Trophoblast cell (in vitro differentiated cells and primary cell): ENCODE data around the gene FUOM.

Experiments used
- DNase-seq, 2 donors: peaks; one replicate each; pipeline ENCODE4 v3.0.0-alpha.2; 2016
- H2AFZ ChIP-seq: 2 replicates; pipeline ENCODE4 v1.6.1; 2013; ENCODE audit warnings: low read length, moderate library complexity, mild to moderate bottlenecking; ENCODE audit not compliant: insufficient read depth, poor library complexity
- H2AK5ac ChIP-seq: 2 replicates; pipeline ENCODE4 v1.6.1; 2013; ENCODE audit warnings: mild to moderate bottlenecking, low read length
- H2BK120ac ChIP-seq: 2 replicates; pipeline ENCODE4 v1.6.1; 2013; ENCODE audit warnings: low read length, mild to moderate bottlenecking, moderate library complexity; ENCODE audit not compliant: insufficient read depth, poor library complexity
- H2BK12ac ChIP-seq: 2 replicates; pipeline ENCODE4 v1.6.1; 2013; ENCODE audit warnings: mild to moderate bottlenecking, low read length, moderate library complexity
- H2BK5ac ChIP-seq: 2 replicates; pipeline ENCODE4 v1.6.1; 2013; ENCODE audit warnings: low read length, low read depth, moderate library complexity, mild to moderate bottlenecking; ENCODE audit not compliant: poor library complexity
- H3K14ac ChIP-seq: 2 replicates; pipeline ENCODE4 v1.6.1; 2013; ENCODE audit warnings: mild to moderate bottlenecking, low read length
- H3K18ac ChIP-seq: 2 replicates; pipeline ENCODE4 v1.6.1; 2013; ENCODE audit warnings: mild to moderate bottlenecking, low read length
- H3K23ac ChIP-seq: 2 replicates; pipeline ENCODE4 v1.6.1; 2013; ENCODE audit warnings: low read length
- H3K27ac ChIP-seq: 2 replicates; pipeline ENCODE4 v1.5.1; 2013; ENCODE audit warnings: low read depth, mild to moderate bottlenecking, inconsistent platforms, low read length, moderate library complexity
- H3K27me3 ChIP-seq: 2 replicates; pipeline ENCODE4 v1.6.1; 2013; ENCODE audit warnings: inconsistent platforms, mild to moderate bottlenecking, low read length, moderate library complexity; ENCODE audit not compliant: insufficient read depth
- H3K36me3 ChIP-seq, 2 experiments: 1 replicate in 1 of 2; 2 replicates in 1 of 2; pipeline ENCODE4 v1.6.1; 2013; ENCODE audit warnings: low read length in 2 of 2, mild to moderate bottlenecking in 2 of 2, moderate library complexity in 1 of 2; ENCODE audit not compliant: insufficient read depth in 2 of 2, control insufficient read depth in 1 of 2
- H3K4ac ChIP-seq: 2 replicates; pipeline ENCODE4 v1.6.1; 2013; ENCODE audit warnings: low read depth, mild to moderate bottlenecking, low read length, moderate library complexity
- H3K4me1 ChIP-seq, 2 experiments: 1 replicate in 1 of 2; 2 replicates in 1 of 2; pipeline ENCODE4 v1.6.1; 2013; ENCODE audit warnings: low read length in 2 of 2, mild to moderate bottlenecking in 2 of 2, moderate library complexity in 1 of 2; ENCODE audit not compliant: insufficient read depth in 2 of 2, control insufficient read depth in 1 of 2
- H3K4me2 ChIP-seq: 2 replicates; pipeline ENCODE4 v1.6.1; 2013; ENCODE audit warnings: inconsistent platforms, mild to moderate bottlenecking, low read length, moderate library complexity
- H3K4me3 ChIP-seq: 2 replicates; pipeline ENCODE4 v1.5.1; 2013; ENCODE audit warnings: mild to moderate bottlenecking, low read depth, low read length, inconsistent platforms
- H3K79me1 ChIP-seq: one replicate; pipeline ENCODE4 v1.6.1; 2013; ENCODE audit warnings: low read length
- H3K79me2 ChIP-seq: 2 replicates; pipeline ENCODE4 v1.6.1; 2013; ENCODE audit warnings: low read length, mild to moderate bottlenecking; ENCODE audit not compliant: control insufficient read depth, insufficient read depth, poor library complexity
- H3K9ac ChIP-seq: 2 replicates; pipeline ENCODE4 v1.6.1; 2013; ENCODE audit warnings: mild to moderate bottlenecking, low read length
- H3K9me3 ChIP-seq: 2 replicates; pipeline ENCODE4 v1.6.1; 2013; ENCODE audit warnings: low read depth, mild to moderate bottlenecking, control low read depth, inconsistent platforms, low read length; ENCODE audit not compliant: insufficient read depth
- H4K12ac ChIP-seq: 2 replicates; pipeline ENCODE4 v1.6.1; 2013; ENCODE audit warnings: low read depth, mild to moderate bottlenecking, low read length, moderate library complexity
- H4K8ac ChIP-seq: 2 replicates; pipeline ENCODE4 v1.6.1; 2013; ENCODE audit warnings: low read depth, mild to moderate bottlenecking, low read length, moderate library complexity
- H4K91ac ChIP-seq: one replicate; pipeline ENCODE4 v1.6.1; 2013; ENCODE audit warnings: low read depth, mild to moderate bottlenecking, low read length, moderate library complexity
- WGBS: extraction: QIAGEN DNeasy Blood & Tissue Kit; methylation state at CpG from one replicate; pipeline ENCODE4 v1.1.7; 2013; ENCODE audit warnings: missing lambda C conversion rate; ENCODE audit not compliant: insufficient read length, insufficient coverage; ENCODE audit errors: extremely low coverage; 5-methylcytosine and 5-hydroxymethylcytosine counted together

Gene FUOM

GRCh38 chr10:133316732-133317131 is 41.1 kb downstream of the FUOM start:
- Histone ChIP-seq H3K79me1 (no peaks in the 10 kb centered on the region), H3K14ac (no peak overlapping the region), H3K9ac (no peak overlapping the region), H3K36me3 (peaks cover 5 to 9% of the 10 kb centered on the region in 2 experiments), H2BK12ac (no peak overlapping the region), H4K8ac (no peak overlapping the region), H4K12ac (no peak overlapping the region), H4K91ac (no peak overlapping the region), H2AFZ (no peak overlapping the region), H2AK5ac (no peak overlapping the region), H3K4me1 (peaks cover 2 to 4% of the 10 kb centered on the region in 2 experiments), H3K23ac (no peak overlapping the region), H3K4ac (no peak overlapping the region), H2BK120ac (no peak overlapping the region), H3K4me2 (no peak overlapping the region), H3K18ac (no peak overlapping the region), H3K79me2 (no peaks in the 10 kb centered on the region), H3K27me3 (no peaks in the 10 kb centered on the region), H2BK5ac (no peak overlapping the region), H3K27ac (no peak overlapping the region), H3K4me3 (no peak overlapping the region), H3K9me3 (peaks cover 7% of the 10 kb centered on the region)
- DNase-seq: no peak
- WGBS: no CpG with 5 or more reads among the region's 7 CpGs

- Histone ChIP-seq H3K4me1 (peaks cover 2 to 4% of the 10 kb centered on the region in 2 experiments), H3K4me2 (no peak overlapping the region), H3K27ac (no peak overlapping the region), H2BK12ac (no peak overlapping the region), H4K91ac (no peak overlapping the region), H3K4me3 (no peak overlapping the region), H2BK5ac (no peak overlapping the region), H3K18ac (no peak overlapping the region), H3K14ac (no peak overlapping the region), H3K23ac (no peak overlapping the region), H2AK5ac (no peak overlapping the region), H3K27me3 (no peaks in the 10 kb centered on the region), H4K12ac (no peak overlapping the region), H3K36me3 (peaks cover 5 to 11% of the 10 kb centered on the region in 2 experiments), H3K79me1 (no peaks in the 10 kb centered on the region), H4K8ac (no peak overlapping the region), H3K4ac (no peak overlapping the region), H2BK120ac (no peak overlapping the region), H3K9me3 (peaks cover 7% of the 10 kb centered on the region), H2AFZ (no peak overlapping the region), H3K79me2 (no peaks in the 10 kb centered on the region), H3K9ac (no peak overlapping the region)
- DNase-seq: no peak
- WGBS: no CpG with 5 or more reads among the region's 9 CpGs
Observed at GRCh38 chr10:133316266-133316665, 41.6 kb downstream of the FUOM start.

DNA sequence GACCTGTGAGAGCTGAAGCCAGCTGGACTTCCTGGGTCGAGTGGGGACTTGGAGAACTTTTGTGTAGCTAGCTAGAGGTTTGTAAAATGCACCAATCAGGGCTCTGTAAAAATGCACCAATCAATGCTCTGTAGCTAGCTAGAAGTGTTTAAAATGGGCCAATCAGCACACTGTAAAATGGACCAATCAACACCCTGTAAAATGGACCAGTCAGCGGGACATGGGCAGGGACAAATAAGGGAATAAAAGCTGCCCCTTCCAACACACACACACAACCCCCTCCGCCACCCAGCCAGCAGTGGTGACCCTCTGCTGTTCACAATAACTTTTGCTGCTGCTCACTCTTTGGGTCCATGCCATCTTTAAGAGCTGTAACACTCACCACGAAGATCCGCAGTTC is 42.0 kb downstream of the FUOM start:
- H2AFZ ChIP-seq: no peak overlapping the region
- no peak overlapping the region for H2BK12ac ChIP-seq

GRCh38 chr10:133314911-133315310 is 42.9 kb downstream of the FUOM start:
- Histone ChIP-seq H3K4ac (no peak overlapping the region), H2AK5ac (no peak overlapping the region), H3K79me2 (no peaks in the 10 kb centered on the region)

More for the DNA sequence above, 42.0 kb downstream of the FUOM start:
- H3K4me2 ChIP-seq: no peak overlapping the region
- H3K4ac ChIP-seq: no peak overlapping the region
- H3K18ac ChIP-seq: no peak overlapping the region
- H3K4me1 ChIP-seq: peaks cover 2 to 4% of the 10 kb centered on the region in 2 experiments
- H3K9ac ChIP-seq: no peak overlapping the region
- peaks cover 6% of the 10 kb centered on the region for H3K9me3 ChIP-seq
- no peak overlapping the region for H3K23ac ChIP-seq
- H3K36me3 ChIP-seq: peaks cover 5 to 11% of the 10 kb centered on the region in 2 experiments
- H3K79me2 ChIP-seq: no peaks in the 10 kb centered on the region
- no peak overlapping the region for H4K12ac ChIP-seq
- no peaks in the 10 kb centered on the region for H3K79me1 ChIP-seq
- no peak overlapping the region for H4K8ac ChIP-seq
- no peak overlapping the region for H3K4me3 ChIP-seq
- no peak overlapping the region for H2BK5ac ChIP-seq
- no peak overlapping the region for H2AK5ac ChIP-seq
- no peak overlapping the region for H3K14ac ChIP-seq
- H3K27me3 ChIP-seq: no peaks in the 10 kb centered on the region
- no CpG with 5 or more reads among the region's 5 CpGs for WGBS
- H2BK120ac ChIP-seq: no peak overlapping the region
- no peak for DNase-seq
- no peak overlapping the region for H4K91ac ChIP-seq
- H3K27ac ChIP-seq: no peak overlapping the region

More at GRCh38 chr10:133314911-133315310, 42.9 kb downstream of the FUOM start:
- WGBS: no CpG with 5 or more reads among the region's 12 CpGs
- H3K18ac ChIP-seq: no peak overlapping the region
- H2AFZ ChIP-seq: no peak overlapping the region
- no peak overlapping the region for H3K14ac ChIP-seq
- no peak overlapping the region for H4K8ac ChIP-seq
- H2BK120ac ChIP-seq: no peak overlapping the region
- no peak overlapping the region for H3K9ac ChIP-seq
- H3K23ac ChIP-seq: no peak overlapping the region
- H2BK5ac ChIP-seq: no peak overlapping the region
- no peak overlapping the region for H4K12ac ChIP-seq
- DNase-seq: no peak
- peaks cover 8% of the 10 kb centered on the region for H3K9me3 ChIP-seq
- H3K27me3 ChIP-seq: no peaks in the 10 kb centered on the region
- no peak overlapping the region for H3K4me2 ChIP-seq
- H3K36me3 ChIP-seq: peaks cover 13 to 19% of the 10 kb centered on the region in 2 experiments
- no peak overlapping the region for H2BK12ac ChIP-seq
- no peaks in the 10 kb centered on the region for H3K79me1 ChIP-seq
- no peak overlapping the region for H4K91ac ChIP-seq
- no peak overlapping the region for H3K4me3 ChIP-seq
- no peak overlapping the region for H3K27ac ChIP-seq
- H3K4me1 ChIP-seq: peaks cover 2 to 4% of the 10 kb centered on the region in 2 experiments
